ENCODE data around the gene AUTS2. TPM values are rescaled to one million over a fixed set of nuclear protein-coding genes. Genes with fewer than 3 reads are reported as not detected.

AUTS2 gene
- total and polyA plus RNA-seq, 2 experiments from 2014 or later = 32.0 to 91.0 TPM

- no peaks in the 10 kb centered on the region for H3K9me3 Mint-ChIP-seq
- no peaks in the 10 kb centered on the region for H3K27me3 Mint-ChIP-seq (ENCODE audit: insufficient read depth, low read depth, poor library complexity)
- DNase-seq (ENCODE audit: low spot score) (no peak), ATAC-seq (no peak)
- Histone ChIP-seq H3K27me3 (ENCODE audit: insufficient read depth) (no peaks in the 10 kb centered on the region), H3K79me2 (replicated peaks; ENCODE audit: insufficient read depth) (no peaks in the 10 kb centered on the region), H3K27ac (ENCODE audit: low read depth) (no peak overlapping the region), H2AFZ (no peak overlapping the region), H3F3A (replicated peaks; ENCODE audit: low read depth) (no peaks in the 10 kb centered on the region), H3K4me1 (ENCODE audit: insufficient read depth) (peaks cover 16% of the 10 kb centered on the region), H3K36me3 (ENCODE audit: insufficient read depth) (no peaks in the 10 kb centered on the region), H4K20me1 (replicated peaks; ENCODE audit: insufficient read depth) (no peaks in the 10 kb centered on the region), H3K9me2 (ENCODE audit: insufficient read depth) (no peaks in the 10 kb centered on the region), H3K4me2 (no peak overlapping the region), H3K4me3 (no peak overlapping the region)
- peaks cover 18% of the 10 kb centered on the region for H3K4me1 Mint-ChIP-seq
- TF ChIP-seq STAT1 (IDR thresholded peaks at IDR 0.05; ENCODE audit: unreplicated experiment) (no peak), ZNF114 (CRISPR knock-in tag; IDR thresholded peaks at IDR 0.05) (no peak), EZH2phosphoT487 (IDR thresholded peaks at IDR 0.05; ENCODE audit: unreplicated experiment) (no peak), CREB1 (CRISPR knock-in tag; IDR thresholded peaks at IDR 0.05; ENCODE audit: low read depth) (no peak), JUNB (IDR thresholded peaks at IDR 0.05; ENCODE audit: unreplicated experiment) (no peak), ZNF331 (CRISPR knock-in tag; IDR thresholded peaks at IDR 0.05; ENCODE audit: low read depth) (no peak), EZH2 (IDR thresholded peaks at IDR 0.05; ENCODE audit: low read depth, unreplicated experiment) (no peak), ETS1 (IDR thresholded peaks at IDR 0.05) (no peak), NANOG (IDR thresholded peaks at IDR 0.05; ENCODE audit: borderline replicate concordance) (no peak), POLR2AphosphoS5 (IDR thresholded peaks at IDR 0.05; ENCODE audit: low read depth) (no peak)
- TF ChIP-seq, protein P1, sequence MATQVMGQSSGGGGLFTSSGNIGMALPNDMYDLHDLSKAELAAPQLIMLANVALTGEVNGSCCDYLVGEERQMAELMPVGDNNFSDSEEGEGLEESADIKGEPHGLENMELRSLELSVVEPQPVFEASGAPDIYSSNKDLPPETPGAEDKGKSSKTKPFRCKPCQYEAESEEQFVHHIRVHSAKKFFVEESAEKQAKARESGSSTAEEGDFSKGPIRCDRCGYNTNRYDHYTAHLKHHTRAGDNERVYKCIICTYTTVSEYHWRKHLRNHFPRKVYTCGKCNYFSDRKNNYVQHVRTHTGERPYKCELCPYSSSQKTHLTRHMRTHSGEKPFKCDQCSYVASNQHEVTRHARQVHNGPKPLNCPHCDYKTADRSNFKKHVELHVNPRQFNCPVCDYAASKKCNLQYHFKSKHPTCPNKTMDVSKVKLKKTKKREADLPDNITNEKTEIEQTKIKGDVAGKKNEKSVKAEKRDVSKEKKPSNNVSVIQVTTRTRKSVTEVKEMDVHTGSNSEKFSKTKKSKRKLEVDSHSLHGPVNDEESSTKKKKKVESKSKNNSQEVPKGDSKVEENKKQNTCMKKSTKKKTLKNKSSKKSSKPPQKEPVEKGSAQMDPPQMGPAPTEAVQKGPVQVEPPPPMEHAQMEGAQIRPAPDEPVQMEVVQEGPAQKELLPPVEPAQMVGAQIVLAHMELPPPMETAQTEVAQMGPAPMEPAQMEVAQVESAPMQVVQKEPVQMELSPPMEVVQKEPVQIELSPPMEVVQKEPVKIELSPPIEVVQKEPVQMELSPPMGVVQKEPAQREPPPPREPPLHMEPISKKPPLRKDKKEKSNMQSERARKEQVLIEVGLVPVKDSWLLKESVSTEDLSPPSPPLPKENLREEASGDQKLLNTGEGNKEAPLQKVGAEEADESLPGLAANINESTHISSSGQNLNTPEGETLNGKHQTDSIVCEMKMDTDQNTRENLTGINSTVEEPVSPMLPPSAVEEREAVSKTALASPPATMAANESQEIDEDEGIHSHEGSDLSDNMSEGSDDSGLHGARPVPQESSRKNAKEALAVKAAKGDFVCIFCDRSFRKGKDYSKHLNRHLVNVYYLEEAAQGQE (IDR thresholded peaks at IDR 0.05; ENCODE audit: unreplicated experiment) = no peak
- TF ChIP-seq, protein P2, sequence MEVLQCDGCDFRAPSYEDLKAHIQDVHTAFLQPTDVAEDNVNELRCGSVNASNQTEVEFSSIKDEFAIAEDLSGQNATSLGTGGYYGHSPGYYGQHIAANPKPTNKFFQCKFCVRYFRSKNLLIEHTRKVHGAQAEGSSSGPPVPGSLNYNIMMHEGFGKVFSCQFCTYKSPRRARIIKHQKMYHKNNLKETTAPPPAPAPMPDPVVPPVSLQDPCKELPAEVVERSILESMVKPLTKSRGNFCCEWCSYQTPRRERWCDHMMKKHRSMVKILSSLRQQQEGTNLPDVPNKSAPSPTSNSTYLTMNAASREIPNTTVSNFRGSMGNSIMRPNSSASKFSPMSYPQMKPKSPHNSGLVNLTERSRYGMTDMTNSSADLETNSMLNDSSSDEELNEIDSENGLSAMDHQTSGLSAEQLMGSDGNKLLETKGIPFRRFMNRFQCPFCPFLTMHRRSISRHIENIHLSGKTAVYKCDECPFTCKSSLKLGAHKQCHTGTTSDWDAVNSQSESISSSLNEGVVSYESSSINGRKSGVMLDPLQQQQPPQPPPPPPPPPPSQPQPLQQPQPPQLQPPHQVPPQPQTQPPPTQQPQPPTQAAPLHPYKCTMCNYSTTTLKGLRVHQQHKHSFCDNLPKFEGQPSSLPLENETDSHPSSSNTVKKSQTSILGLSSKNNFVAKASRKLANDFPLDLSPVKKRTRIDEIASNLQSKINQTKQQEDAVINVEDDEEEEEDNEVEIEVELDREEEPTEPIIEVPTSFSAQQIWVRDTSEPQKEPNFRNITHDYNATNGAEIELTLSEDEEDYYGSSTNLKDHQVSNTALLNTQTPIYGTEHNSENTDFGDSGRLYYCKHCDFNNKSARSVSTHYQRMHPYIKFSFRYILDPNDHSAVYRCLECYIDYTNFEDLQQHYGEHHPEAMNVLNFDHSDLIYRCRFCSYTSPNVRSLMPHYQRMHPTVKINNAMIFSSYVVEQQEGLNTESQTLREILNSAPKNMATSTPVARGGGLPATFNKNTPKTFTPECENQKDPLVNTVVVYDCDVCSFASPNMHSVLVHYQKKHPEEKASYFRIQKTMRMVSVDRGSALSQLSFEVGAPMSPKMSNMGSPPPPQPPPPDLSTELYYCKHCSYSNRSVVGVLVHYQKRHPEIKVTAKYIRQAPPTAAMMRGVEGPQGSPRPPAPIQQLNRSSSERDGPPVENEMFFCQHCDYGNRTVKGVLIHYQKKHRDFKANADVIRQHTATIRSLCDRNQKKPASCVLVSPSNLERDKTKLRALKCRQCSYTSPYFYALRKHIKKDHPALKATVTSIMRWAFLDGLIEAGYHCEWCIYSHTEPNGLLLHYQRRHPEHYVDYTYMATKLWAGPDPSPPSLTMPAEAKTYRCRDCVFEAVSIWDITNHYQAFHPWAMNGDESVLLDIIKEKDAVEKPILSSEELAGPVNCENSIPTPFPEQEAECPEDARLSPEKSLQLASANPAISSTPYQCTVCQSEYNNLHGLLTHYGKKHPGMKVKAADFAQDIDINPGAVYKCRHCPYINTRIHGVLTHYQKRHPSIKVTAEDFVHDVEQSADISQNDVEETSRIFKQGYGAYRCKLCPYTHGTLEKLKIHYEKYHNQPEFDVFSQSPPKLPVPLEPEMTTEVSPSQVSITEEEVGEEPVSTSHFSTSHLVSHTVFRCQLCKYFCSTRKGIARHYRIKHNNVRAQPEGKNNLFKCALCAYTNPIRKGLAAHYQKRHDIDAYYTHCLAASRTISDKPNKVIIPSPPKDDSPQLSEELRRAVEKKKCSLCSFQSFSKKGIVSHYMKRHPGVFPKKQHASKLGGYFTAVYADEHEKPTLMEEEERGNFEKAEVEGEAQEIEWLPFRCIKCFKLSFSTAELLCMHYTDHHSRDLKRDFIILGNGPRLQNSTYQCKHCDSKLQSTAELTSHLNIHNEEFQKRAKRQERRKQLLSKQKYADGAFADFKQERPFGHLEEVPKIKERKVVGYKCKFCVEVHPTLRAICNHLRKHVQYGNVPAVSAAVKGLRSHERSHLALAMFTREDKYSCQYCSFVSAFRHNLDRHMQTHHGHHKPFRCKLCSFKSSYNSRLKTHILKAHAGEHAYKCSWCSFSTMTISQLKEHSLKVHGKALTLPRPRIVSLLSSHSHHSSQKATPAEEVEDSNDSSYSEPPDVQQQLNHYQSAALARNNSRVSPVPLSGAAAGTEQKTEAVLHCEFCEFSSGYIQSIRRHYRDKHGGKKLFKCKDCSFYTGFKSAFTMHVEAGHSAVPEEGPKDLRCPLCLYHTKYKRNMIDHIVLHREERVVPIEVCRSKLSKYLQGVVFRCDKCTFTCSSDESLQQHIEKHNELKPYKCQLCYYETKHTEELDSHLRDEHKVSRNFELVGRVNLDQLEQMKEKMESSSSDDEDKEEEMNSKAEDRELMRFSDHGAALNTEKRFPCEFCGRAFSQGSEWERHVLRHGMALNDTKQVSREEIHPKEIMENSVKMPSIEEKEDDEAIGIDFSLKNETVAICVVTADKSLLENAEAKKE (CRISPR knock-in tag; IDR thresholded peaks at IDR 0.05) = no peak
- TF ChIP-seq, protein P3, sequence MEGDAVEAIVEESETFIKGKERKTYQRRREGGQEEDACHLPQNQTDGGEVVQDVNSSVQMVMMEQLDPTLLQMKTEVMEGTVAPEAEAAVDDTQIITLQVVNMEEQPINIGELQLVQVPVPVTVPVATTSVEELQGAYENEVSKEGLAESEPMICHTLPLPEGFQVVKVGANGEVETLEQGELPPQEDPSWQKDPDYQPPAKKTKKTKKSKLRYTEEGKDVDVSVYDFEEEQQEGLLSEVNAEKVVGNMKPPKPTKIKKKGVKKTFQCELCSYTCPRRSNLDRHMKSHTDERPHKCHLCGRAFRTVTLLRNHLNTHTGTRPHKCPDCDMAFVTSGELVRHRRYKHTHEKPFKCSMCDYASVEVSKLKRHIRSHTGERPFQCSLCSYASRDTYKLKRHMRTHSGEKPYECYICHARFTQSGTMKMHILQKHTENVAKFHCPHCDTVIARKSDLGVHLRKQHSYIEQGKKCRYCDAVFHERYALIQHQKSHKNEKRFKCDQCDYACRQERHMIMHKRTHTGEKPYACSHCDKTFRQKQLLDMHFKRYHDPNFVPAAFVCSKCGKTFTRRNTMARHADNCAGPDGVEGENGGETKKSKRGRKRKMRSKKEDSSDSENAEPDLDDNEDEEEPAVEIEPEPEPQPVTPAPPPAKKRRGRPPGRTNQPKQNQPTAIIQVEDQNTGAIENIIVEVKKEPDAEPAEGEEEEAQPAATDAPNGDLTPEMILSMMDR (conservative IDR thresholded peaks at IDR 0.05; ENCODE audit: low read depth in 2 of 2) = no peak
- no peak overlapping the region for H3K27ac Mint-ChIP-seq
- H3K4me3 Mint-ChIP-seq = no peak overlapping the region
- H3K36me3 Mint-ChIP-seq (ENCODE audit: low read depth) = no peaks in the 10 kb centered on the region
Measured at GRCh38 chr7:70097645-70098044, 499.4 kb downstream of the AUTS2 start.

Data from GM23338 (cell line).